Parietal lobe (tissue), 2 donors: Measurements from ENCODE around the gene CNN2. TPM values are rescaled to one million over a fixed set of nuclear protein-coding genes. Genes with fewer than 3 reads are reported as not detected.

Experiments
- small RNA-seq: library from RNA; depleted of rRNA; stranded (forward); fragments of <200 nt; gene quantifications from one replicate; pipeline ENCODE3, GENCODE V24; 2014; ENCODE audit warnings: low replicate concordance
- total RNA-seq: library from RNA; depleted of rRNA; stranded (reverse); fragments of >200 nt; gene quantifications from one replicate; pipeline ENCODE4 v1.2.3, GENCODE V29; 2014

Gene CNN2
- 6.3 TPM for total RNA-seq

DNA sequence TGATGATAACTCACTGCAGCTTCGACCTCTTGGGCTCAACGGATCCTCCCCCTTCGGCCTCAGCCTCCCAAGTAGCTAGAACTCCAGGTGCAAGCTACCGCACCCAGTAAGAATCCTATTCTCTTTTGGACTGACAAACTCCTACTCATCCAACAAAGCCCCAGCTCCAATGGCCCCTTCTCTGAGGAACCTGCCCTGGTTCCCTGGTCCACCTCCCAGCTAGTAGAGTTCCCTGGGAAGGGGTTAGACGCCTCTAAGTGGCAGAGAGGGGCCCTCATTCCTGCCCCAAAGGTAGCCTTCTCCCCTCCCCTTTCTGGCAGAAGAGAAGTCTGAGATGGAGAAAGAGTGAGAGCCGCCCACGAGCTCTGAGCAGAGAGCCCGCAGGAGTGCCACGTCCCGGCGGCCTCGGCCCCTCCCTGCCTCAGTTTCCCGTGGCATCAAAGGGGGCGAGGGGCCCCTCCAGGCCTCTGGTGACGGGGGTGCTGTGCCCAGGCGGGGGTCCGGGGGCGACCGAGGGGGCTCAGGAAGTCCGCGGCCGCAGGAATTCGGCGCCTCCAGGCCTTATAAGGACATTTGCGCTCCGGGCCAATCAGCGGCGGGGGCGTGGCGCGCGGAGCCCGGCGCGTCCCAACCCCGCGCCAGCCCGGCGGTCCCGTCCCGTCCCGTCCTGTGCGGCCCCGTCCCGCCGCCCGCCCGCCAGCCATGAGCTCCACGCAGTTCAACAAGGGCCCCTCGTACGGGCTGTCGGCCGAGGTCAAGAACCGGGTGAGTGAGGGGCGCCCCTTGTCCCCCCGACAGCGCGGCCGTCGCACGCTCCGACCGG, at the start of gene CNN2:
TSS of gene CNN2 (plus strand) at position 649 of the 823 bp plus-strand sequence. CDS start at position 703, 54 bp downstream.

DNA sequence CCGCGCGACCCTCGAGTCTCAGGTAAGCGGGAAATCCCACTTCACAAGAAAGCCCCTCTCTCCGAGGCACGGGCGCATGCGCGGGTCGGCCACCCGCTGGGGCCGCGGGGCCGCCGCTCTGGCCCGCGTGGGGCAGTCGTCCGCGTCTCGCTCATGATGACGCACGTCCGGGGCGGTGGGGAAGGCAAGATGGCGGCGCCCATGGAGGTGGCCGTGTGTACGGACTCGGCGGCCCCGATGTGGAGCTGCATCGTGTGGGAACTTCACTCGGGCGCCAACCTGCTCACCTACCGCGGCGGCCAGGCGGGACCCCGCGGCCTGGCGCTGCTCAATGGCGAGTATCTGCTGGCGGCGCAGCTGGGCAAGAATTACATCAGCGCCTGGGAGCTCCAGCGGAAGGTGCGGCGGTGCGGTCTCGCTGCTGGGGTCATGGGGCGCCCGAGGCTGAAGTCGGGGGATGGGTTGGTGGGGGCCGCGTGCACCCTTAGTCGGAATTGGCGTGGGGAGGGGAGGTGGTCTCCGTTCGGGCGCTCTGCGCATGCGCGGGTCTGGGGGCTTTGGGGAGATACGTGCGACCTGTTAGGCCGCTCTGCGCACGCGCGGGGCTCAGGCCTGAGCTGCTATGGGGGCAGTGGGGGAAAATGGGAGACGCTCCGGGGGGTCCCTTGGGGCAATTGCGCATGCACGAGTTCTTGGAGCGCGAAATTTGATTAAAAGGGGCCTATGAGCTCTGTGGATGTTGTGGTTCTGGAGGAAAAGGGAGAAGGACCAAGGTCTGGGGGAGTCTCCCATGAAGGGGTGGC, 42.0 kb upstream of the CNN2 start, which contains the start of gene WDR18:
TSS of gene WDR18 (plus strand) at position 181 of the 803 bp plus-strand sequence. CDS start at position 190, 9 bp downstream.

DNA sequence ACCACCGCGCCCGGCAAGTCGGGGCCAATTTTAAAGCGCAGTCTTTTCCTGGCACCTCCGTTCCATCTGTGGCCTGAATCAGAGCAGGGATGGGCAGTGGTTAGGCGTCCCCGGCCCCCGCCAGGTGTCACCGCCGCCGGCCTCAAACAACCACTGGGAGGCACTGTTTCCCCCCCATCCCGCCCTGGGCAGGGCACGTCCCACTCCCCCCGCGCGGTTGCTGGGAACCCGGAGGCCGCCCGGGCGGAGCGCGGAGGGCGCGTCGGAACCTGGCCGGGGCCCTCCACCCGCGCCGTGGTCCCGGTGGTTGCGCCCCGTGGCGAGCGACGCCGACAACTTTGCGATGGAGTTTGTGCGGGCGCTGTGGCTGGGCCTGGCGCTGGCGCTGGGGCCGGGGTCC, 26.3 kb upstream of the CNN2 start, which contains the start of gene GRIN3B:
TSS of gene GRIN3B (plus strand) at position 325 of the 400 bp plus-strand sequence. CDS start at position 344, 19 bp downstream.

DNA sequence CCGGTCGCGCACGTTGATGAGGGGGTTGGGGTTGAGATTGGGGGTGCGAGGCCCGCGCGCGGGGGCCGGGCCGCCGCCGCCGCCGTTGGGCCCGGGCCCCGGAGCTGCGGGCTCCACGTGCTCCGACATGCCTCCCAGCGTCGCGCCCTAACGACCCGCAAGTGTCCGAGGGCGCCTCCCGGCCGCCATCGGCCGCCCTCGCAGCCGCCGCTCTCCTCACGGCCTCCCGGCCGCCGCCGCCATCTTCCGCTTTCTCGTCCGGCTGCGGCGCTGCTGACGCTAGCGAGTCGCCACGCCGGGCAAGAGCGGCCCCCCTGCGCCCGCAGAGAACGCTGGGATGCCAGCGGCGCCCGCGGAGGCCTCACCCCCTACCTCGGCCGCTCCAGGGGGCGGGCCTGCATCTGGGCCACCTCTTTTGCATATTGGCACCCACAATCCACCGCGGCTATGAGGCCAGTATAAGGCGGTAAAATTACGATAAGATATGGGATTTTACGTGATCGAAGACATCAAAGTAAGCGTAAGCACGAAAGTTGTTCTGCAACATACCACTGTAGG, 5.5 kb upstream of the CNN2 start, which contains the start of gene TMEM259:
TSS of gene TMEM259 (minus strand) at position 256 of the 558 bp plus-strand sequence. CDS start at position 129, 127 bp downstream.

DNA sequence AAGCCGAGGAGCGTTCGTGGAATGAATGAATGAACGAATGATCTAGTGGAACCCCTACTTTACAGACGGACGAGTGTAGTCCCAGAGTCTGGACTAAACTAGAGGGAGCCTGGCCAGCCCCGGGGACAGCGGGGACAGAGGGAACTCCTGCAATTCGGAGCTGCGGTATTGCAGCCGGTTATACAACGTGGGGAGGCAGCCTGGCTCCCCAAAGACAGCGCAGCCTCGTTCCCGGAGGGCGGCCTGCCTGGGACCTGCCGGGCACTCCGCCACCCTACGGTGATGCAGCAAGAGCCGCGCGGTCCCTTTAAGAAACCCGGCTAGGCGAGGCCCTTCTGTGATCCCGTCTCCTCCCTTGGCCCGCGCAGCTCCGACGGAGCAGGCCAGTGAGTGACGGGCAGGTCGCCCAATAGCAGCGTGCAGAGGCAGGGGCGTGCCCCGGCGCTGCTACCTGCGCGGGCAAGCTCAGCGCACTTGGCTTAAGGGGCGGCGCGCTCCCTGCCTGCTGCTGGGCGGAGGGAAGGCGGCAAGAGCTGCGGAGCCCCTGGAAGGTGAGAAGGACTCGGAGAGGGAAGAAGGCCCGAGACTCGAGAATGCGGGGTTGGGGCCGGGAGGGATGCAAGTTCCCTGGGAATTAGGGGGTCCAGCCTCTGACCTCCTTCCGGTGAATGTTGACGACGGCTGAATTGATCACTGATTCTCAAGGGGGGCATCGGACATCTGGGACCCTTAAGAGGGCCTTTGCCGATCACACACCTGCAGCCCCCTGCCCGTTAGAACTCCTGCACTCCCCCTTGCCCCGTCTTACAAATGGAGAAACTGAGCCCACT, 13.5 kb downstream of the CNN2 start, which contains the start of gene ABCA7:
TSS of gene ABCA7 (plus strand) at position 462 of the 830 bp plus-strand sequence. CDS start 1,255 bp downstream, outside the sequence.

DNA sequence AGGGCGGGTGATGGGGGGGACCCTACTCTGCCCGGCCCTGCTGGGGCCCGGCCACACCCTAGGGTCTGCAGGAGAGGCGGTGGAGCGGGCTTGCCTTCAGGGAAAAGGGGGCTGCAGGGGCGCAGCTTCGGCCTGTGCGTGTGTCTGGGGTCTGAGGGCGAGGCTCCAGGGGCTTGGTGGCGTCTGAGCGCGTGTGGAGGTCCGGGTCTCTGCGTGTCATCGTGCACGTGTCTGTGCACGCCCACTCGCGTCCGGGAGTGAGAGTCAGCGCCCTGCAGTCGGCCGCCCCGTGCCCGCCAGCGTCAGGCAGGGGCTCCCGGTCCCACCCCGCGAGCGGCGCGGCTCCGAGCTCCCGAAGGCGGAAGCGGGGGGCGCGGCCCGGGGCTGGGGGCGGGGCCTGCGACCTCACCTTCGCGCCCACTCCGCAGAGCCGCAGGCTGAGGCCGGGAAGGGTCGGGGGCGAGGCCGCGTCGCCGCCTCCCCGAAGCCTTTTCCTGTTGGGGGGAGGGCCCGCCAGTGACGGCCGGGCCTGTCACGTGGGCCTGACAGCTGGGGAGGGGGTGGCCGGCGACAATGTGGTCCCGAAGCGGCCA, 40.4 kb downstream of the CNN2 start, which contains the start of gene ARHGAP45:
TSS of gene ARHGAP45 (plus strand) at position 420 of the 593 bp plus-strand sequence. CDS start 239 bp downstream, outside the sequence.

Small RNA genes within 50 kb of the gene (small RNA-seq; reads per million reads assigned to genes)
- gene RNU6-2 = not detected

Other genes starting within 250 kb of the CNN2 start
- gene PTBP1, start 229.2 kb upstream of the CNN2 start, total RNA-seq = 60.7 TPM
- 98.3 TPM for gene PLPPR3, start 204.7 kb upstream of the CNN2 start, total RNA-seq
- gene AZU1, start 198.8 kb upstream of the CNN2 start, total RNA-seq = 0.94 TPM
- 0.94 TPM for gene PRTN3, start 185.6 kb upstream of the CNN2 start, total RNA-seq
- not detected for gene ELANE, start 174.3 kb upstream of the CNN2 start, total RNA-seq
- gene CFD, start 166.9 kb upstream of the CNN2 start, total RNA-seq = 0.31 TPM
- gene MED16, start 133.4 kb upstream of the CNN2 start, total RNA-seq = 35.4 TPM
- not detected for gene RNU6-9, start 133.1 kb upstream of the CNN2 start, total RNA-seq
- 29.1 TPM for gene R3HDM4, start 113.4 kb upstream of the CNN2 start, total RNA-seq
- not detected for gene KISS1R, start 109.3 kb upstream of the CNN2 start, total RNA-seq
- 11.3 TPM for gene ARID3A, start 100.6 kb upstream of the CNN2 start, total RNA-seq
- gene WDR18, start 42.3 kb upstream of the CNN2 start, total RNA-seq = 36.0 TPM
- gene GRIN3B, start 26.2 kb upstream of the CNN2 start, total RNA-seq = not detected
- 59.8 TPM for gene TMEM259, start 5.5 kb upstream of the CNN2 start, total RNA-seq
- gene RNU6-2, start 5.1 kb upstream of the CNN2 start, total RNA-seq = not detected
- 4.4 TPM for gene ABCA7, start 13.5 kb downstream of the CNN2 start, total RNA-seq
- gene ARHGAP45, start 40.6 kb downstream of the CNN2 start, total RNA-seq = 2.8 TPM
- 37.6 TPM for gene POLR2E, start 68.8 kb downstream of the CNN2 start, total RNA-seq
- 107 TPM for gene GPX4, start 77.4 kb downstream of the CNN2 start, total RNA-seq
- 8.1 TPM for gene SBNO2, start 147.7 kb downstream of the CNN2 start, total RNA-seq
- 43.2 TPM for gene STK11, start 179.2 kb downstream of the CNN2 start, total RNA-seq
- 15.3 TPM for gene CBARP, start 211.4 kb downstream of the CNN2 start, total RNA-seq
- gene ATP5F1D, start 215.1 kb downstream of the CNN2 start, total RNA-seq = 15.7 TPM
- gene MIDN, start 222.0 kb downstream of the CNN2 start, total RNA-seq = 24.4 TPM
- gene CIRBP, start 242.7 kb downstream of the CNN2 start, total RNA-seq = 380 TPM
- gene FAM174C, start 248.9 kb downstream of the CNN2 start, total RNA-seq = 8.1 TPM